ENCODE results near the gene RB1.
A peak's percentile ranks its signal among the peaks of the same experiment; 100 is the strongest.

RB1 gene

GRCh38 chr13:48488995-48489394, 185.4 kb downstream of the RB1 start:
- Histone ChIP-seq H3K36me3 (replicated peaks; ENCODE audit: low read depth, low read length) (peaks cover 49% of the 10 kb centered on the region), H4K20me1 (ENCODE audit: insufficient read depth, low read length) (no peaks in the 10 kb centered on the region), H3K27ac (ENCODE audit: low read length) (peak overlapping the region; percentile 95), H2AFZ (ENCODE audit: low read depth, low read length) (no peak overlapping the region), H3K27me3 (ENCODE audit: low read depth, low read length) (no peaks in the 10 kb centered on the region), H3K4me3 (ENCODE audit: low read length) (no peak overlapping the region), H3K4me1 (ENCODE audit: low read length) (peaks cover 66% of the 10 kb centered on the region), H3K79me2 (ENCODE audit: low read length) (no peaks in the 10 kb centered on the region), H3K9me3 (ENCODE audit: insufficient read depth, low read length) (no peaks in the 10 kb centered on the region), H3K9ac (ENCODE audit: low read length) (peak overlapping the region; percentile 44), H3K4me2 (ENCODE audit: low read length) (peak overlapping the region; percentile 82)
- no peak for TF ChIP-seq EZH2phosphoT487 (IDR thresholded peaks at IDR 0.05; ENCODE audit: low read depth)
- TF ChIP-seq, protein P1, sequence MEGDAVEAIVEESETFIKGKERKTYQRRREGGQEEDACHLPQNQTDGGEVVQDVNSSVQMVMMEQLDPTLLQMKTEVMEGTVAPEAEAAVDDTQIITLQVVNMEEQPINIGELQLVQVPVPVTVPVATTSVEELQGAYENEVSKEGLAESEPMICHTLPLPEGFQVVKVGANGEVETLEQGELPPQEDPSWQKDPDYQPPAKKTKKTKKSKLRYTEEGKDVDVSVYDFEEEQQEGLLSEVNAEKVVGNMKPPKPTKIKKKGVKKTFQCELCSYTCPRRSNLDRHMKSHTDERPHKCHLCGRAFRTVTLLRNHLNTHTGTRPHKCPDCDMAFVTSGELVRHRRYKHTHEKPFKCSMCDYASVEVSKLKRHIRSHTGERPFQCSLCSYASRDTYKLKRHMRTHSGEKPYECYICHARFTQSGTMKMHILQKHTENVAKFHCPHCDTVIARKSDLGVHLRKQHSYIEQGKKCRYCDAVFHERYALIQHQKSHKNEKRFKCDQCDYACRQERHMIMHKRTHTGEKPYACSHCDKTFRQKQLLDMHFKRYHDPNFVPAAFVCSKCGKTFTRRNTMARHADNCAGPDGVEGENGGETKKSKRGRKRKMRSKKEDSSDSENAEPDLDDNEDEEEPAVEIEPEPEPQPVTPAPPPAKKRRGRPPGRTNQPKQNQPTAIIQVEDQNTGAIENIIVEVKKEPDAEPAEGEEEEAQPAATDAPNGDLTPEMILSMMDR (IDR thresholded peaks at IDR 0.05; ENCODE audit: low read depth, low read length): no peak

GRCh38 chr13:48489666-48490065, 186.1 kb downstream of the RB1 start:
- H3K9ac ChIP-seq (ENCODE audit: low read length): peak overlapping the region; percentile 44
- peak overlapping the region; percentile 82 for H3K4me2 ChIP-seq (ENCODE audit: low read length)
- no peak for TF ChIP-seq EZH2phosphoT487 (IDR thresholded peaks at IDR 0.05; ENCODE audit: low read depth)
- TF ChIP-seq, protein P1 (IDR thresholded peaks at IDR 0.05; ENCODE audit: low read depth, low read length): no peak
- no peak overlapping the region for H3K4me3 ChIP-seq (ENCODE audit: low read length)
- H3K36me3 ChIP-seq (replicated peaks; ENCODE audit: low read depth, low read length): peaks cover 43% of the 10 kb centered on the region
- H3K27ac ChIP-seq (ENCODE audit: low read length): peak overlapping the region; percentile 95
- no peaks in the 10 kb centered on the region for H3K27me3 ChIP-seq (ENCODE audit: low read depth, low read length)
- no peaks in the 10 kb centered on the region for H3K79me2 ChIP-seq (ENCODE audit: low read length)
- H3K9me3 ChIP-seq (ENCODE audit: insufficient read depth, low read length): no peaks in the 10 kb centered on the region
- no peaks in the 10 kb centered on the region for H4K20me1 ChIP-seq (ENCODE audit: insufficient read depth, low read length)
- H2AFZ ChIP-seq (ENCODE audit: low read depth, low read length): no peak overlapping the region
- peaks cover 66% of the 10 kb centered on the region for H3K4me1 ChIP-seq (ENCODE audit: low read length)

- Histone ChIP-seq H3K36me3 (replicated peaks; ENCODE audit: low read depth, low read length) (peaks cover 40% of the 10 kb centered on the region), H4K20me1 (ENCODE audit: insufficient read depth, low read length) (no peaks in the 10 kb centered on the region), H3K9me3 (ENCODE audit: insufficient read depth, low read length) (no peaks in the 10 kb centered on the region), H3K4me1 (ENCODE audit: low read length) (peaks cover 71% of the 10 kb centered on the region), H2AFZ (ENCODE audit: low read depth, low read length) (no peak overlapping the region), H3K9ac (ENCODE audit: low read length) (peak overlapping the region; percentile 81; the same call in 1 of the 2 replicates), H3K79me2 (ENCODE audit: low read length) (no peaks in the 10 kb centered on the region), H3K27ac (ENCODE audit: low read length) (peak overlapping the region; percentile 95), H3K4me3 (ENCODE audit: low read length) (no peak overlapping the region), H3K27me3 (ENCODE audit: low read depth, low read length) (no peaks in the 10 kb centered on the region), H3K4me2 (ENCODE audit: low read length) (peak overlapping the region; percentile 82)
- no peak for TF ChIP-seq EZH2phosphoT487 (IDR thresholded peaks at IDR 0.05; ENCODE audit: low read depth)
- TF ChIP-seq, protein P1 (IDR thresholded peaks at IDR 0.05; ENCODE audit: low read depth, low read length): no peak
Observed at GRCh38 chr13:48490241-48490640, 186.7 kb downstream of the RB1 start.

GRCh38 chr13:48491423-48492095, 188.0 kb downstream of the RB1 start:
- Histone ChIP-seq H3K79me2 (ENCODE audit: low read length) (no peaks in the 10 kb centered on the region), H3K9ac (ENCODE audit: low read length) (peak overlapping the region; percentile 81), H4K20me1 (ENCODE audit: insufficient read depth, low read length) (no peaks in the 10 kb centered on the region), H3K4me3 (ENCODE audit: low read length) (peak overlapping the region; percentile 59), H3K36me3 (replicated peaks; ENCODE audit: low read depth, low read length) (peaks cover 44% of the 10 kb centered on the region), H3K4me1 (ENCODE audit: low read length) (peaks cover 71% of the 10 kb centered on the region), H3K4me2 (ENCODE audit: low read length) (peak overlapping the region; percentile 82), H3K27ac (ENCODE audit: low read length) (peak overlapping the region; percentile 95), H3K27me3 (ENCODE audit: low read depth, low read length) (no peaks in the 10 kb centered on the region), H2AFZ (ENCODE audit: low read depth, low read length) (no peak overlapping the region), H3K9me3 (ENCODE audit: insufficient read depth, low read length) (no peaks in the 10 kb centered on the region)
- TF ChIP-seq EZH2phosphoT487 (IDR thresholded peaks at IDR 0.05; ENCODE audit: low read depth): no peak
- TF ChIP-seq, protein P1 (IDR thresholded peaks at IDR 0.05; ENCODE audit: low read depth, low read length): no peak
